Endothelial cell (in vitro differentiated cells): ENCODE data around the gene ALDH1A1. TPM values are rescaled to one million over a fixed set of nuclear protein-coding genes. Genes with fewer than 3 reads are reported as not detected.

Source experiments
- DNase-seq: peaks from one replicate; pipeline ENCODE4 v3.0.0; 2021; ENCODE audit warnings: low spot score
- H3K27ac Mint-ChIP-seq: one replicate; pipeline ENCODE4 v1.8.0; 2021; ENCODE audit warnings: mixed read lengths, inconsistent platforms; ENCODE audit not compliant: unreplicated experiment
- H3K27me3 Mint-ChIP-seq: one replicate; pipeline ENCODE4 v1.8.0; 2021; ENCODE audit warnings: mild to moderate bottlenecking, moderate library complexity, mixed read lengths, inconsistent platforms; ENCODE audit not compliant: unreplicated experiment
- H3K36me3 Mint-ChIP-seq: one replicate; pipeline ENCODE4 v1.8.0; 2021; ENCODE audit warnings: mild to moderate bottlenecking, low read depth, mixed read lengths, inconsistent platforms; ENCODE audit not compliant: unreplicated experiment
- H3K4me1 Mint-ChIP-seq: one replicate; pipeline ENCODE4 v1.8.0; 2021; ENCODE audit warnings: mild to moderate bottlenecking, mixed read lengths, inconsistent platforms; ENCODE audit not compliant: unreplicated experiment
- H3K4me3 Mint-ChIP-seq: one replicate; pipeline ENCODE4 v1.8.0; 2021; ENCODE audit warnings: mild to moderate bottlenecking, mixed read lengths, inconsistent platforms; ENCODE audit not compliant: unreplicated experiment
- H3K9me3 Mint-ChIP-seq: one replicate; pipeline ENCODE4 v1.8.0; 2021; ENCODE audit warnings: mixed read lengths, inconsistent platforms; ENCODE audit not compliant: unreplicated experiment
- CTCF ChIP-seq: fragments of 200-600 bp; sonication (generic); IDR thresholded peaks from one replicate; pipeline ENCODE4 v1.5.0; 2021; ENCODE audit warnings: antibody characterized with exemption; ENCODE audit not compliant: unreplicated experiment
- total RNA-seq: library from RNA; stranded (reverse); fragmentation: NEBNext Ultra II Directional; extraction: Animal tissue kit (Norgen Biotek cat#: 25700); gene quantifications from one replicate; pipeline ENCODE4 v1.2.1, GENCODE V29; 2021; ENCODE audit not compliant: unreplicated experiment

ALDH1A1 gene
- total RNA-seq, 1 donor from 2014 or later, result 7.0 TPM

- H3K4me1 Mint-ChIP-seq, result peaks cover 19% of the 10 kb centered on the region
- no peak for TF ChIP-seq CTCF
- no peaks in the 10 kb centered on the region for H3K36me3 Mint-ChIP-seq
- peaks cover 4% of the 10 kb centered on the region for H3K27me3 Mint-ChIP-seq
- DNase-seq, result no peak
- no peak overlapping the region for H3K4me3 Mint-ChIP-seq
- H3K9me3 Mint-ChIP-seq, result no peaks in the 10 kb centered on the region
- no peak overlapping the region for H3K27ac Mint-ChIP-seq
Measured at GRCh38 chr9:72996114-72996513, 43.3 kb upstream of the ALDH1A1 start.

- Mint-ChIP-seq H3K36me3 (no peaks in the 10 kb centered on the region), H3K4me1 (peaks cover 19% of the 10 kb centered on the region), H3K27me3 (peaks cover 4% of the 10 kb centered on the region), H3K9me3 (no peaks in the 10 kb centered on the region), H3K27ac (no peak overlapping the region), H3K4me3 (no peak overlapping the region)
- DNase-seq, result no peak
- TF ChIP-seq CTCF, result no peak
Measured at GRCh38 chr9:72995131-72996024, 42.5 kb upstream of the ALDH1A1 start.

GRCh38 chr9:72991772-72992171 lies 38.9 kb upstream of the ALDH1A1 start:
- H3K27me3 Mint-ChIP-seq, result no peaks in the 10 kb centered on the region
- H3K4me3 Mint-ChIP-seq, result no peak overlapping the region
- no peaks in the 10 kb centered on the region for H3K36me3 Mint-ChIP-seq
- no peak overlapping the region for H3K27ac Mint-ChIP-seq
- H3K9me3 Mint-ChIP-seq, result no peaks in the 10 kb centered on the region
- TF ChIP-seq CTCF, result no peak
- DNase-seq, result no peak
- H3K4me1 Mint-ChIP-seq, result peaks cover 11% of the 10 kb centered on the region

- TF ChIP-seq CTCF, result no peak
- Mint-ChIP-seq H3K27me3 (no peaks in the 10 kb centered on the region), H3K27ac (no peak overlapping the region), H3K9me3 (no peaks in the 10 kb centered on the region), H3K36me3 (no peaks in the 10 kb centered on the region), H3K4me3 (no peak overlapping the region), H3K4me1 (no peaks in the 10 kb centered on the region)
- no peak for DNase-seq
Measured at GRCh38 chr9:72990397-72991182, 37.7 kb upstream of the ALDH1A1 start.
